HG03175 (cell line): ENCODE data around the gene RPS6KA3.
"Not testable (repeated sequence)": the region's sequence is repeated elsewhere in the genome, so short reads cannot be mapped to it uniquely, and the experiment has no call there.

Experiments used
- ATAC-seq: cut with Tn5 transposase; IDR thresholded peaks from one replicate; pipeline ENCODE4 v1.9.1; 2021; ENCODE audit warnings: mild to moderate bottlenecking, moderate library complexity; ENCODE audit not compliant: unreplicated experiment

The RPS6KA3 gene

GRCh38 chrX:20224814-20225487 is 41.8 kb downstream of the RPS6KA3 start:
- peak; percentile 85 for ATAC-seq

- no peak for ATAC-seq
Measured at GRCh38 chrX:20221902-20222301, 44.8 kb downstream of the RPS6KA3 start.

GRCh38 chrX:20218836-20219505 is 47.7 kb downstream of the RPS6KA3 start:
- ATAC-seq: no peak

- no peak for ATAC-seq
Measured at GRCh38 chrX:20217906-20218305, 48.8 kb downstream of the RPS6KA3 start.

- ATAC-seq: no peak
Measured at GRCh38 chrX:20217271-20217670, 49.4 kb downstream of the RPS6KA3 start.

- no peak for ATAC-seq
Measured at GRCh38 chrX:20215565-20215964, 51.1 kb downstream of the RPS6KA3 start.

GRCh38 chrX:20212486-20213089 is 54.1 kb downstream of the RPS6KA3 start:
- peak; percentile 97 for ATAC-seq

GRCh38 chrX:20211261-20211786 is 55.4 kb downstream of the RPS6KA3 start:
- no peak for ATAC-seq

GRCh38 chrX:20205927-20206708 is 60.6 kb downstream of the RPS6KA3 start:
- ATAC-seq: peak; percentile 86

- no peak for ATAC-seq
Measured at GRCh38 chrX:20204351-20204750, 62.4 kb downstream of the RPS6KA3 start.

GRCh38 chrX:20197641-20198210 is 69.0 kb downstream of the RPS6KA3 start:
- no peak for ATAC-seq

- ATAC-seq: no peak
Measured at GRCh38 chrX:20189171-20189570, 77.5 kb downstream of the RPS6KA3 start.

GRCh38 chrX:20181598-20182329 is 84.9 kb downstream of the RPS6KA3 start:
- ATAC-seq: no peak

GRCh38 chrX:20177093-20177492 is 89.6 kb downstream of the RPS6KA3 start:
- no peak for ATAC-seq

- no peak for ATAC-seq
Measured at GRCh38 chrX:20173856-20174255, 92.9 kb downstream of the RPS6KA3 start.

GRCh38 chrX:20173313-20173712 is 93.4 kb downstream of the RPS6KA3 start:
- ATAC-seq: no peak

- ATAC-seq: no peak
Measured at GRCh38 chrX:20171887-20172286, 94.8 kb downstream of the RPS6KA3 start.

- ATAC-seq: not testable (repeated sequence)
Measured at GRCh38 chrX:20162516-20162915, 104.2 kb downstream of the RPS6KA3 start.

GRCh38 chrX:20159797-20160385 is 106.8 kb downstream of the RPS6KA3 start:
- no peak for ATAC-seq

- no peak for ATAC-seq
Measured at GRCh38 chrX:20151689-20152088, 115.0 kb downstream of the RPS6KA3 start.
